GM23248 (cell line): ENCODE data around the gene PLK2. TPM values are rescaled to one million over a fixed set of nuclear protein-coding genes. Genes with fewer than 3 reads are reported as not detected.

Experiments
- DNase-seq: peaks from one replicate; pipeline ENCODE4 v3.0.0-alpha.2; 2015
- H2AFZ ChIP-seq: fragments of 200-600 bp; sonication (generic); 2 replicates; pipeline ENCODE4 v1.6.1; 2016; ENCODE audit warnings: antibody characterized with exemption
- H3F3A ChIP-seq: fragments of 200-600 bp; sonication (generic); 2 replicates; pipeline ENCODE4 v1.6.1; 2016; ENCODE audit warnings: mild to moderate bottlenecking, antibody characterized with exemption, mixed run types; ENCODE audit not compliant: insufficient read depth
- H3K27ac ChIP-seq: fragments of 200-600 bp; sonication (generic); 2 replicates; pipeline ENCODE4 v1.5.1; 2016; ENCODE audit warnings: mild to moderate bottlenecking
- H3K27me3 ChIP-seq: fragments of 200-600 bp; sonication (generic); replicated peaks from 2 replicates; pipeline ENCODE4 v1.6.1; 2016; ENCODE audit warnings: mild to moderate bottlenecking; ENCODE audit not compliant: insufficient read depth
- H3K36me3 ChIP-seq: fragments of 200-600 bp; sonication (generic); 2 replicates; pipeline ENCODE4 v1.6.1; 2016; ENCODE audit warnings: low read depth, mild to moderate bottlenecking
- H3K4me1 ChIP-seq: fragments of 200-600 bp; sonication (generic); 2 replicates; pipeline ENCODE4 v1.6.1; 2016; ENCODE audit warnings: mild to moderate bottlenecking; ENCODE audit not compliant: insufficient read depth
- H3K4me2 ChIP-seq: fragments of 200-600 bp; sonication (generic); one replicate; pipeline ENCODE4 v1.6.1; 2016; ENCODE audit warnings: mild to moderate bottlenecking; ENCODE audit not compliant: unreplicated experiment
- H3K4me3 ChIP-seq: fragments of 200-600 bp; sonication (generic); 2 replicates; pipeline ENCODE4 v1.5.1; 2016; ENCODE audit warnings: mild to moderate bottlenecking
- H3K79me2 ChIP-seq: fragments of 200-600 bp; sonication (generic); 2 replicates; pipeline ENCODE4 v1.6.1; 2016; ENCODE audit warnings: mild to moderate bottlenecking; ENCODE audit not compliant: insufficient read depth
- H3K9ac ChIP-seq: fragments of 200-600 bp; sonication (generic); 2 replicates; pipeline ENCODE4 v1.6.1; 2016; ENCODE audit warnings: mild to moderate bottlenecking
- H3K9me2 ChIP-seq: fragments of 200-600 bp; sonication (generic); 2 replicates; pipeline ENCODE4 v1.6.1; 2016; ENCODE audit warnings: mixed run types, mild to moderate bottlenecking, moderate library complexity; ENCODE audit not compliant: insufficient read depth
- H3K9me3 ChIP-seq: fragments of 200-600 bp; sonication (generic); one replicate; pipeline ENCODE4 v1.6.1; 2017; ENCODE audit warnings: low read depth
- H4K20me1 ChIP-seq: fragments of 200-600 bp; sonication (generic); 2 replicates; pipeline ENCODE4 v1.6.0; 2016; ENCODE audit not compliant: insufficient read depth
- EZH2 ChIP-seq: fragments of 200-600 bp; sonication (generic); IDR thresholded peaks from 2 replicates; pipeline ENCODE4 v1.6.1; 2018; ENCODE audit warnings: antibody characterized with exemption, mild to moderate bottlenecking; ENCODE audit not compliant: insufficient read depth, poor library complexity, severe bottlenecking
- EZH2phosphoT487 ChIP-seq: fragments of 200-600 bp; sonication (generic); IDR thresholded peaks from 2 replicates; pipeline ENCODE4 v1.6.1; 2018; ENCODE audit warnings: antibody characterized with exemption, moderate library complexity, mild to moderate bottlenecking, low read depth; ENCODE audit not compliant: insufficient read depth
- WGBS, 2 experiments: methylation state at CpG; one replicate each; pipeline ENCODE4 v1.1.6; 2015 to 2017; ENCODE audit warnings: low lambda C conversion rate in 2 of 2, low coverage in 1 of 2; ENCODE audit errors: missing lambda C conversion rate in 2 of 2; 5-methylcytosine and 5-hydroxymethylcytosine counted together
- in situ Hi-C: fragments of 300-500 bp; cut with MboI; formaldehyde crosslinking; loops from 2 replicates; pipeline ENCODE4 v1.15.0; 2020
- polyA plus RNA-seq: library from polyadenylated mRNA; unstranded; fragments of >200 nt; fragmentation: Nextera tagmentation; extraction: Ambion mirVana; gene quantifications from 2 replicates; pipeline ENCODE4 v1.2.1, GENCODE V29; 2016
- total RNA-seq: library from RNA; depleted of rRNA; stranded (reverse); fragments of >200 nt; shearing (Covaris generic); gene quantifications from 2 replicates; pipeline ENCODE4 v1.2.3, GENCODE V29; 2014

The PLK2 gene
- total and polyA plus RNA-seq, 2 experiments from 2014 or later = 43.8 to 92.3 TPM

- no peaks in the 10 kb centered on the region for H3K36me3 ChIP-seq
- no peaks in the 10 kb centered on the region for H3K79me2 ChIP-seq
- no peak for DNase-seq
- WGBS, 2 experiments = 24 to 28% methylated on average over 3 of the region's 3 CpGs
- H3K4me3 ChIP-seq = no peak overlapping the region
- H2AFZ ChIP-seq = no peak overlapping the region
- H3K9me3 ChIP-seq = no peaks in the 10 kb centered on the region
- H3K27me3 ChIP-seq = peaks cover 13% of the 10 kb centered on the region; the same call in 1 of the 2 replicates
- TF ChIP-seq EZH2 (no peak), EZH2phosphoT487 (no peak)
- no peaks in the 10 kb centered on the region for H4K20me1 ChIP-seq
- H3K9me2 ChIP-seq = no peaks in the 10 kb centered on the region
- H3F3A ChIP-seq = no peaks in the 10 kb centered on the region
- no peak overlapping the region for H3K27ac ChIP-seq
- no peak overlapping the region for H3K4me2 ChIP-seq
- H3K9ac ChIP-seq = no peak overlapping the region
- in situ Hi-C loops = no loop called here
- no peaks in the 10 kb centered on the region for H3K4me1 ChIP-seq
Measured at GRCh38 chr5:58499231-58499630, 39.3 kb upstream of the PLK2 start.

GRCh38 chr5:58498340-58498942 is 38.6 kb upstream of the PLK2 start:
- Histone ChIP-seq H3F3A (no peaks in the 10 kb centered on the region), H3K4me1 (no peaks in the 10 kb centered on the region), H3K79me2 (no peaks in the 10 kb centered on the region), H4K20me1 (no peaks in the 10 kb centered on the region), H3K36me3 (no peaks in the 10 kb centered on the region), H3K27me3 (peaks cover 13% of the 10 kb centered on the region; the same call in 1 of the 2 replicates), H3K9ac (no peak overlapping the region), H3K4me3 (no peak overlapping the region), H3K9me2 (no peaks in the 10 kb centered on the region), H3K9me3 (no peaks in the 10 kb centered on the region), H3K27ac (no peak overlapping the region), H3K4me2 (no peak overlapping the region), H2AFZ (no peak overlapping the region)
- WGBS, 2 experiments = 0% methylated on average over 2 of the region's 2 CpGs
- DNase-seq = peak; percentile 47
- in situ Hi-C loops = no loop called here
- no peak for TF ChIP-seq EZH2phosphoT487
- no peak for TF ChIP-seq EZH2

- Histone ChIP-seq H3K79me2 (no peaks in the 10 kb centered on the region), H3K4me1 (no peaks in the 10 kb centered on the region), H3F3A (no peaks in the 10 kb centered on the region), H3K9ac (no peak overlapping the region), H4K20me1 (no peaks in the 10 kb centered on the region), H2AFZ (no peak overlapping the region), H3K4me3 (no peak overlapping the region), H3K9me3 (no peaks in the 10 kb centered on the region), H3K4me2 (no peak overlapping the region), H3K27ac (no peak overlapping the region), H3K36me3 (no peaks in the 10 kb centered on the region), H3K27me3 (peaks cover 16% of the 10 kb centered on the region; the same call in 1 of the 2 replicates), H3K9me2 (no peaks in the 10 kb centered on the region)
- in situ Hi-C loops = no loop called here
- DNase-seq = no peak
- TF ChIP-seq EZH2phosphoT487 = no peak
- no peak for TF ChIP-seq EZH2
Measured at GRCh38 chr5:58497921-58498320, 38.0 kb upstream of the PLK2 start.

GRCh38 chr5:58497386-58497785 is 37.5 kb upstream of the PLK2 start:
- Histone ChIP-seq H3F3A (no peaks in the 10 kb centered on the region), H3K27me3 (peaks cover 15% of the 10 kb centered on the region; the same call in 1 of the 2 replicates), H3K4me3 (no peak overlapping the region), H3K79me2 (no peaks in the 10 kb centered on the region), H3K9ac (no peak overlapping the region), H3K9me2 (no peaks in the 10 kb centered on the region), H3K4me2 (no peak overlapping the region), H3K36me3 (no peaks in the 10 kb centered on the region), H2AFZ (no peak overlapping the region), H3K9me3 (no peaks in the 10 kb centered on the region), H3K27ac (no peak overlapping the region), H4K20me1 (no peaks in the 10 kb centered on the region), H3K4me1 (no peaks in the 10 kb centered on the region)
- 44 to 48% methylated on average over 5 of the region's 5 CpGs for WGBS, 2 experiments
- TF ChIP-seq EZH2phosphoT487 = no peak
- no peak for TF ChIP-seq EZH2
- in situ Hi-C loops = no loop called here
- no peak for DNase-seq

- H3K4me3 ChIP-seq = no peak overlapping the region
- H3K27me3 ChIP-seq = peaks cover 15% of the 10 kb centered on the region; the same call in 1 of the 2 replicates
- H3K9me3 ChIP-seq = no peaks in the 10 kb centered on the region
- H2AFZ ChIP-seq = no peak overlapping the region
- H3K79me2 ChIP-seq = no peaks in the 10 kb centered on the region
- no peak for DNase-seq
- in situ Hi-C loops = no loop called here
- no peaks in the 10 kb centered on the region for H3F3A ChIP-seq
- no peaks in the 10 kb centered on the region for H3K4me1 ChIP-seq
- WGBS, 2 experiments = 50 to 54% methylated on average over 3 of the region's 3 CpGs
- no peaks in the 10 kb centered on the region for H4K20me1 ChIP-seq
- TF ChIP-seq EZH2 = no peak
- no peak for TF ChIP-seq EZH2phosphoT487
- no peaks in the 10 kb centered on the region for H3K36me3 ChIP-seq
- H3K9ac ChIP-seq = no peak overlapping the region
- H3K9me2 ChIP-seq = no peaks in the 10 kb centered on the region
- H3K27ac ChIP-seq = no peak overlapping the region
- H3K4me2 ChIP-seq = no peak overlapping the region
Measured at GRCh38 chr5:58496488-58496887, 36.6 kb upstream of the PLK2 start.
